KMS-11 (cell line): ENCODE results near the gene KCNF1.

Source experiments
- H2AFZ ChIP-seq: fragments of 200-600 bp; sonication (generic); 2 replicates; pipeline ENCODE4 v1.6.1; 2016; ENCODE audit warnings: antibody characterized with exemption, mixed run types, low read depth
- H3K27ac ChIP-seq: fragments of 200-600 bp; sonication (generic); 2 replicates; pipeline ENCODE4 v1.6.1; 2016; ENCODE audit warnings: mild to moderate bottlenecking, mixed run types
- H3K27me3 ChIP-seq: fragments of 200-600 bp; sonication (generic); 2 replicates; pipeline ENCODE4 v1.6.1; 2017; ENCODE audit warnings: mild to moderate bottlenecking, low read depth, mixed run types, moderate library complexity; ENCODE audit not compliant: insufficient read depth
- H3K36me3 ChIP-seq: fragments of 200-600 bp; sonication (generic); 2 replicates; pipeline ENCODE4 v1.6.1; 2017; ENCODE audit warnings: mild to moderate bottlenecking, mixed run types; ENCODE audit not compliant: insufficient read depth
- H3K4me1 ChIP-seq: fragments of 200-600 bp; sonication (generic); 2 replicates; pipeline ENCODE4 v1.6.1; 2016; ENCODE audit warnings: mild to moderate bottlenecking, low read depth, mixed run types; ENCODE audit not compliant: poor library complexity, severe bottlenecking
- H3K4me2 ChIP-seq: fragments of 200-600 bp; sonication (generic); 2 replicates; pipeline ENCODE4 v1.7.0; 2016; ENCODE audit warnings: mild to moderate bottlenecking, mixed run types
- H3K4me3 ChIP-seq: fragments of 200-600 bp; sonication (generic); IDR thresholded peaks from 2 replicates; pipeline ENCODE4 v1.6.1; 2017; ENCODE audit warnings: low read depth, low read length, mixed read lengths; ENCODE audit not compliant: insufficient read depth
- H3K79me2 ChIP-seq: fragments of 200-600 bp; sonication (generic); 2 replicates; pipeline ENCODE4 v1.6.1; 2016; ENCODE audit warnings: low read depth, mixed run types; ENCODE audit not compliant: insufficient read depth
- H3K9ac ChIP-seq: fragments of 200-600 bp; sonication (generic); 2 replicates; pipeline ENCODE4 v1.6.1; 2016; ENCODE audit warnings: mild to moderate bottlenecking, mixed run types
- H4K20me1 ChIP-seq: fragments of 200-600 bp; sonication (generic); 2 replicates; pipeline ENCODE4 v1.6.1; 2016; ENCODE audit warnings: mild to moderate bottlenecking, mixed run types; ENCODE audit not compliant: insufficient read depth
- TF ChIP-seq, protein P1 (sequence below): fragments of 200-600 bp; sonication (generic); conservative IDR thresholded peaks from 2 replicates; pipeline ENCODE4 v1.6.1; 2017; ENCODE audit warnings: low read depth, mild to moderate bottlenecking, antibody characterized with exemption, low read length, moderate library complexity, mixed read lengths

Gene KCNF1

GRCh38 chr2:10894264-10894935, 17.3 kb upstream of the KCNF1 start:
- Histone ChIP-seq H3K36me3 (no peaks in the 10 kb centered on the region), H3K79me2 (no peaks in the 10 kb centered on the region), H3K4me3 (no peak overlapping the region), H3K27ac (no peak overlapping the region), H3K4me1 (no peaks in the 10 kb centered on the region), H3K27me3 (no peaks in the 10 kb centered on the region), H3K4me2 (no peak overlapping the region), H4K20me1 (no peaks in the 10 kb centered on the region), H2AFZ (no peak overlapping the region), H3K9ac (no peak overlapping the region)
- TF ChIP-seq, protein P1, sequence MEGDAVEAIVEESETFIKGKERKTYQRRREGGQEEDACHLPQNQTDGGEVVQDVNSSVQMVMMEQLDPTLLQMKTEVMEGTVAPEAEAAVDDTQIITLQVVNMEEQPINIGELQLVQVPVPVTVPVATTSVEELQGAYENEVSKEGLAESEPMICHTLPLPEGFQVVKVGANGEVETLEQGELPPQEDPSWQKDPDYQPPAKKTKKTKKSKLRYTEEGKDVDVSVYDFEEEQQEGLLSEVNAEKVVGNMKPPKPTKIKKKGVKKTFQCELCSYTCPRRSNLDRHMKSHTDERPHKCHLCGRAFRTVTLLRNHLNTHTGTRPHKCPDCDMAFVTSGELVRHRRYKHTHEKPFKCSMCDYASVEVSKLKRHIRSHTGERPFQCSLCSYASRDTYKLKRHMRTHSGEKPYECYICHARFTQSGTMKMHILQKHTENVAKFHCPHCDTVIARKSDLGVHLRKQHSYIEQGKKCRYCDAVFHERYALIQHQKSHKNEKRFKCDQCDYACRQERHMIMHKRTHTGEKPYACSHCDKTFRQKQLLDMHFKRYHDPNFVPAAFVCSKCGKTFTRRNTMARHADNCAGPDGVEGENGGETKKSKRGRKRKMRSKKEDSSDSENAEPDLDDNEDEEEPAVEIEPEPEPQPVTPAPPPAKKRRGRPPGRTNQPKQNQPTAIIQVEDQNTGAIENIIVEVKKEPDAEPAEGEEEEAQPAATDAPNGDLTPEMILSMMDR = no peak

GRCh38 chr2:10895231-10895630, 16.5 kb upstream of the KCNF1 start:
- no peaks in the 10 kb centered on the region for H3K79me2 ChIP-seq
- H4K20me1 ChIP-seq = no peaks in the 10 kb centered on the region
- H3K4me3 ChIP-seq = no peak overlapping the region
- H3K4me1 ChIP-seq = no peaks in the 10 kb centered on the region
- H3K27me3 ChIP-seq = no peaks in the 10 kb centered on the region
- no peak overlapping the region for H2AFZ ChIP-seq
- TF ChIP-seq, protein P1 = no peak
- H3K4me2 ChIP-seq = no peak overlapping the region
- no peak overlapping the region for H3K9ac ChIP-seq
- no peaks in the 10 kb centered on the region for H3K36me3 ChIP-seq
- no peak overlapping the region for H3K27ac ChIP-seq

GRCh38 chr2:10897956-10898355, 13.8 kb upstream of the KCNF1 start:
- no peaks in the 10 kb centered on the region for H4K20me1 ChIP-seq
- no peaks in the 10 kb centered on the region for H3K79me2 ChIP-seq
- H3K4me1 ChIP-seq = no peaks in the 10 kb centered on the region
- no peaks in the 10 kb centered on the region for H3K27me3 ChIP-seq
- H2AFZ ChIP-seq = no peak overlapping the region
- H3K9ac ChIP-seq = no peak overlapping the region
- H3K27ac ChIP-seq = no peak overlapping the region
- TF ChIP-seq, protein P1 = no peak
- H3K4me2 ChIP-seq = no peak overlapping the region
- H3K4me3 ChIP-seq = no peak overlapping the region
- H3K36me3 ChIP-seq = no peaks in the 10 kb centered on the region

- Histone ChIP-seq H3K36me3 (no peaks in the 10 kb centered on the region), H3K9ac (no peak overlapping the region), H3K4me1 (no peaks in the 10 kb centered on the region), H3K27ac (no peak overlapping the region), H2AFZ (no peak overlapping the region), H3K4me2 (no peak overlapping the region), H3K27me3 (no peaks in the 10 kb centered on the region), H4K20me1 (no peaks in the 10 kb centered on the region), H3K79me2 (no peaks in the 10 kb centered on the region), H3K4me3 (no peak overlapping the region)
- TF ChIP-seq, protein P1 = 0 out of 2 replicates have a peak, but pooled peaks have one; percentile 23
Measured at GRCh38 chr2:10900216-10901109, 11.3 kb upstream of the KCNF1 start.
